Fibroblast of peridontal ligament (primary cell): ENCODE results near the gene LMO4.

Experiments
- DNase-seq: peaks from one replicate; pipeline ENCODE4 v3.0.0-alpha.2; 2010; ENCODE audit errors: extremely low read depth

Gene LMO4

DNA sequence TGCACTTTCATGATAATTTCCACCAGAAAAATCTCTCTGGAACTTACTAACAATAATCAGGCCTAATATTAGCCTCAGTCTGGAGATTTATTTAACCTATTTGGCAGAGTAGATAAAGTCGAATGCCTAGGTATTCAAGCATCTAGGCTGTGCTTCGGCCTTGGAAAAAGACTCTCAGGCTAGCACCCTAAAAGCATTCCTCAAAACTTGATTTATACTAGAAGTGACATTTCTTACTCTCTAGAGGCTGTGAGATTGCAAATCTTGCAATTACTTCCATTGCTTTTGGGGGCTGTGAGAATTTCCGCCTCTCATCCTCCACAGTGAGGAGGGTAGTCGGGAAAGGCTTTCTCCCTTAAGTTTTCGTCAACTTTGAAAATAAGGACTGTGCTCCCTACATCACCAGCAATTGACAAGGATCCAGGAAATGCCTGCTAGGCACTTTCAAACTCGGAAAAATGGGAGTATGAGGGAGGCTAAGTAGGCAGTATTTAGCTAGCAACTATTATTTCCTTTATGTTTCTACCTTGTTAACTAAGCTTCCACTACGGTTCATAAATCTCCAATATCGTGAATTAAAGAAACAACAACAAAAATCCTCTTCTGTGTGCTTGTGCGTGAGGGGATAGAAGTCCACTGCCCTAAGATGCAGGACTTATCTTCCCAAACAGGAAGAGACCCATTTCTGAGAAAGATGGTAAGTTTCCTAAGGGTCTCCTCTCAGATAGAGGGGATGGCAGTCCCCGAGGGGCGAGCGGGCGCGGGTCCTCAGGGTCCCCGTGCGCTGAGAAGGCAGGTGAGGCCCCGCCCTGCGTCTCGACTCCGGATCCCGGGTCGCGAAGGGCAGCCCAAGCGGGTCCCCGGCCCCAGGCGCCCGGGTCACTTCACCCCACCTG lies 1.1 kb upstream of the LMO4 start:
- peak; percentile 20 for DNase-seq

DNA sequence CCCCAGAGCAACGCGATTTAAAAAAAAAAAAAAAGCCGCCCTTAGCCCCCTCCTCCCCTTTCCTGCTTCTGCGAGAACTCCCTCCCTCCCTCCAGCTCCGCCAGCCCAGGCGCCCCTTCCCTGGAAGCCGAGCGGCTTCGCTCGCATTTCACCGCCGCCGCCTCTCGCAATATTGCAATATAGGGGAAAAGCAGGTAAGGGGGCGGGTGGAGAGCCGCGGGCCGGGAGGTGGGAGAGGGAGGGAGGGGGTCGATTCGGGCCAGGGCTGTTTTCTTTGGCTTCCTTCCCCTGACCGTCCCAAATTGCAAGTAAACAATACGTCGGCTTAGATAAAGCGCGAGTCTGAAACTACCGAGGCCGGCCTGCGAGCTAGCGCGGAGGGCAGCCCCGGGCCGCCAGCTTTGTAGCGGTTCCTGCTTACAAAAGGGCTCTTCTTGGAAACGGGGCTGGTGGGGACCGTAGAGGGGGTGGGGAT lies 408 bp downstream of the LMO4 start:
- DNase-seq: peak; percentile 48

DNA sequence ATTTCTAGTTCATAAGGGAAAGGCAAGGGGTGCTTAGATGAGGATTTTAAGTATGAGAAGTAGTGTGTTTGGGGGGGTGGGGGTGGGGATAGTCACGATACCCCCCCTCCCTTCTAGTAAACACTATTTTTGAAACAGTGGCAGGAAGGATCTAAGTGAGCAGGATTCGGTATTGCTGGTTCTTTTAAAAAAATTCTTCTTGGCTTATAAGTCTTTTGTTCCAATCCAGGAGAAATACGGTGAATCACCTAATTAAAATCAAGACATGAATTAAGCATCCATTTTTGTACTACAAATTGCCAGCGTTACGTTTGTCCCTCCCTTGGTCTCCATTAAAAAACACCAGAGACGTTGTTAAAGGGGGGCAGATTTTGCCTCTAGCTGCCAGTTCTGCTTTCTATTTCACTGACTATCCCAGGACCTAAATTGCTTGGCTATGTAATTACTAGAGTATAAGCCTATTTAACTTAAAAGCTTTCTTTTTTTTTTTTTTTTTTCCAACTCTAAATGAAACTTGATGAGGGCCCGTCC lies 911 bp downstream of the LMO4 start:
- DNase-seq: peak; percentile 40

DNA sequence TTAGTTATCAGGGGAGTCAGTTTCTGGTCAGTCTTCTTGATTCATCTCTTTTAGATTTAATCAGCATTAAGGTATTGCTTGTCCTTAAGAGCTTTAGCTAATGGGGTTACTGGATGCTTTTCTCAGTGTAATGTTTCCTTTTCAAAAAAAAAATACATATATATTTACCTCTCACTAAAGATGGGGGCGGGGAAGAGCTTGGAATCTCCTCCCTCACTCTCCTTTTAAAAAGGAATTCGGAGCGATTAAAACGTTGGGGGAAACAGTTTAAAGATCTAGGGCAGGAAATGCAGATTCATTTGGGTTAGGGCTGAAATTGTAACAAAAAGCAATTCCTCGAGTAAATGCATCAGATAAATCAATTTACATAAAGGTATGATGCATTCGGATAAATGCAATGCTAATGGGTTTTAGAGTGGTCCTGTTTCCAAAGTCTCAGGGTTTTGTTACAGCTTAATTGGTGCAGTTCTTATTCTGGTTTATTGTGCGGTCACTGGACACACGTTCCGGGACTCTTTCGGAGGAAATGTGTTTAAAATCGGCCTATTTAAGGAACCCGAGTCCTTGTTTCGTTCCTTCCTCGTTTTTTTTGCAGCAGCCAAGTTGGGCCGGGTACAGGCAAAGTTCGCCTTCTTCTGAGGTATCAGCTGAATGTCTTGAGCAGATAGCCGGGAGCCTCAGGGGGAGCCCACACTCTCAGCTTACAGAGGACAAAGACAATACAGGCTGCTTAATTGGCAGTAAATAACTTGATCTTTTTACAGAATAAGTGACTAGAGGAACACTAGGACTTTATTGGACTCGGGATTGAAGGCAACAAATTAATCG lies 1.6 kb downstream of the LMO4 start:
- DNase-seq: peak; percentile 41

DNA sequence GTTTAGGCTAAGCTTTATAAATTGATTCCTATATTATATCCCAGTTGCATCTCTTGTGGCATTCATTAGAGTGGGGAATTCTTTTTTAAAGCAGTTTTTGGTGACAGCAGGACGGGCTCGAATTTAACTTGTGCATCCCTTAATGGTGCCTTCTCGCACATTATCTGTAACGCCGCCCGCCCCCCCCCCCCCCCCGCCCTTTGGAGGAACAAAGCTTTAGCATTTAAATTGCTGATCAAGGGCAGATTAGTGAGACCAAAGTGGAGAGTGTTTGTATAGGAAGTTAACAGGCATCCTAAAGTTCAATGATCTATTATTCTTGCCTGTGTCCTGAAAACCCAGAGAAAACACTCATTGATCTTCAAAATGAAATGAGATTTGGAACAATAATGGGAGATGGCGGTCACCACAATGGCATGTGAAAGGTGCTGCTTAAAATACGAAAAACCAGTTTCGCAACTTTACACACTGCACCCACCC lies 2.2 kb downstream of the LMO4 start:
- peak; percentile 29 for DNase-seq

DNA sequence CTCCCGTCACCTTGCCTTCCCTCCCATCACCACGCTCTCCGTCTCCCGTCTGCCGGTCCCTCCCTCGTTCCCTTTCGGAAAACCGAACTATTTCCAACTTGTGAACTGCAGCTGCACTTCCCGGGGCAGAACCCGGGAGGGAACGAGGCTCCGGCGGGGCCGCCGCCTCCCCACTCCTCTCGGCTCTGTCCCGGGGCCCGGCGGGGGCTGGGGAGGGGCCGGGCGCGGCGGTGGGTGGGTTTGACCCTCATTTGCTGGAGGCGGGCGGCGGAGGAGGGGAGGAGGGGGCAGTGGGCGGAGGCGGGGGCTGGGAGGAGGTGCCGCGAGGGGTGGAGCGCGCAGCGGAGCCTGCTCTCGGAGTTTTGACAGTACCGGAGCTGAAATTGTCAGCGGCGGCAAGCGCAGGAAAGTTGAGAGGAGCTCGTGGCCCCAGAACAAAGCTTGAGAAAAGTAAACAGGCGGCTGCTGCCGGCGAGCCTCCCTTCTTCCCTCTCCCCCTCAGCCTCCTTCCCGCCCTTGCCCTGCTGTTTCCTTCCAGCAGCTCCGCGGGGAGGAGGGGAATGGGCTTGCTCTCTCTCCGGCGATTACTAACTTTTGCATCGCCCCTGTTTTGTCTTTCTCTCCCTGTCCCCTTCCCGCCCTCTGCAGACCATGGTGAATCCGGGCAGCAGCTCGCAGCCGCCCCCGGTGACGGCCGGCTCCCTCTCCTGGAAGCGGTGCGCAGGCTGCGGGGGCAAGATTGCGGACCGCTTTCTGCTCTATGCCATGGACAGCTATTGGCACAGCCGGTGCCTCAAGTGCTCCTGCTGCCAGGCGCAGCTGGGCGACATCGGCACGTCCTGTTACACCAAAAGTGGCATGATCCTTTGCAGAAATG lies 2.9 kb downstream of the LMO4 start:
- peak; percentile 42 for DNase-seq

DNA sequence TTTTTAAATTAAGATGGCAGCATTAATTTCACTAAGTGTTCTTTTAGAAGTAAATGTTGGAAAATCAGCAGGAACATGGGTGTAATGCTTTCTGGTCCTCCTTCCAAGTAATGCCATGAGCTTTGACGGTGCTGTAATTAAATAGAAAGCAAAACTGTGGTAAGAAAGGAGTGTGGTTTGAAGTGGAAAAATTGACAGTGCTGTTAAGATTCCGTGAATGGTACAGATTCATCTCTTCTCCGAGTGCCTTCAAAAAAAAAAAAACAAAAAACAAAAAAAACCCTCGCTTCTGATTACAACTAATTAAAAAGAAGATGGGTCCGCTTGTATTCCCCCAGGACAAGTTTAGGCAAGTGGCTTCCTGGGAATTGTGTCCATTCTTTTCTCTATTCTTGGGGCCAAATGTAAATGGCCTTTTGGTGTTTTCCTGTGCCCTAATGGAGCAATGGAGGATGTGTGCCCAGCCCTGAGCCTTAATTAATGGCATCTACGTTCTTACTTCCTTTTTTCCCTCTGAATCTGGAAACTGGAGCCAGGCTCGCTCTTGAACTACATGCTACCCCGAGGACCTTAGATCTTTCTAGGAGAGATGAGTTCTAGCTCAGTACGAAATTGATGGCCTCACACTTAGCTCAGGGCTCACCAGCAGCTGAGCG lies 5.1 kb downstream of the LMO4 start:
- peak; percentile 33 for DNase-seq

DNA sequence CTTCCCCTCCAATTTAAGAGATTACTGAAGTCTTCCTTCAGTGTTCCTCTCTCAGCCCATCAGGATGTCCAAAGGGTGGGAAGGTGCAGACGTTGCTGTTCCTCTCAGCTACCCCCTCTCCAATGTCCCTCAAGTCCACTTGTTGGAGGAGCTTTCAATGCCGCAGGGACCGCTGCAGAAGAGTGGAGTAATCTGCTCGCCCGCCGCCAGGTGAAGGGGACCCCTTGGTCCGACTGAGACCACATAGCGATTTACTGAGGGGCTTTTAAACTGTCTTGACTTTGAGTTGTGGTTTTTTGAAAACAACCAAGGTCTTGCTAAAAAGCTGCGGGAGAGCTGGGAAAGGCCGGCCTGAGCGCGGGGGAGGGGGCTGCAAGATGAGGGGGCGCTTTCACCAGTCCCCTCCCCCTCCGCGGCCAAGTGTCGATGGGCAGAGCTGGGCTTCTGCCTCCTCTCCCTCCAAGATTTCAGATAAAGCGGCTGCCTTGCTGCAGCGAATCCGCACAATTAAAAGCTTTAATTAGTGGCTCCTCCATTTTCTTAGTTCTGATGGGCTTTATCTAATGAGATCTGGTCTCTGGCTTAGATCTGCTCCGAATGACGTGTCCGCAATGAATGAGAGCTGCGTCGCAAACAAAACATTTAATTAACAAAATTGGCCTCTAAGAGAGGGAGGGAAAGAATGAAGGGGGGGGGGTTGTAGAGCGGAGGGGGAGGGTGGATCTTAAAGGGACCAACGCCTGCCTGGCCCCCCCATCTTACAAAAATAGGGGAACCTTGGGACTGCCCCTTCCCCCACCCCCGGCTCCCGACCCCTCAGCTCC lies 5.9 kb downstream of the LMO4 start:
- peak; percentile 31 for DNase-seq

DNA sequence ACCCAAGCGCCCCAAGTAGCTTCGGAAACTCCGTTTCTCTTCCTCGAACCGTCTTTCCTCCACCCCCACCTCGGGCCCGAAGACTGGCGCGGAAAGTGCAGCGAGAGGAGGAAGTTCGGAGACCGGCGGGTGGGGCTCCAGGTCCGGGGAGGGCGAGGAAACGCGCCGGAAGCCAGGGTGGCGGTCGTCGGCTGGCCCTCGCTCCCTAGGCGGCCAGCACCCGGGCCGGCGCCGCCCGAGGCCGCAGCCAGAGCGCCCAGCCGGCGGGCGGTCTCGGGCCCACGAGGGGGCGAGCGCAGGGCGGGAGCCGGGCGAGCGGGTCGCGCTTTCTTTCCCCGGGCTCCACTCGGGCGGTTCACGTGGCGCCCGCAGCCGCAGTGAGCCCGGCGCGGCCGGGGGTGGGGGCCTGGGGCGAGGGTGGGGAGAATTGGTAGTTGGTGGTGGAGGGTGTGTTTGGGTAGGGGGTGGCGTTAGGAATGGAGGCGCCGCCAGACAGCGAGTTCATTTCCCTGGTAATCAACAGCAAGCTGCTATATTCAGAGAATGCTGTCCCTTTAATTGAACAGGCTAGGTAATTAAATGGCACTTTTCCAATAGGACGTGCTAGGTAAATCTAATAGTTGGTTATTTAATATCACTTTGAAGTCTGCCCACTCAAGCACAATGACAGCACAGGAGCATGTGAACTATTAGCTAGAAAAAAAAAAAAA lies 6.7 kb downstream of the LMO4 start:
- DNase-seq: peak; percentile 14

DNA sequence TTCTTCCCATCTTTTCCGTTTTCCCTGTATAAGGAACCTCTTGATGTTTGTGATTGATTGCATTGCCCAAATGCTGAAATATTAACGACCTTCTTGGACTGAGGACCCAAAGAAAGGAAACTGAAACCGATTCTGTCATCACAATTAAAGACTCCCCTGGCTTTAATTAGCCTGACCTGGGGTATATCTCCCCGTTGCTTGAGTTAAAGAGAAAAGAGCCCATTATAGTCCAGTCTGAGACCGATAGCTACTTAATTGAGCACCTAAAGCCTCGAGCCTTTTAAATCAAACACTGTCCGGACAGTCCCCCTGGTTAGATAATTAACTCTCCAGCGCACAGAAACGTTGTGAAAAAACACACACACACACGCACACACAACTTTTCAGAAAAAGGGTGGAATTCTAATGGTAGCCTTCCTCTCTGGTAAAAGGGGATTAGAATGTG lies 8.0 kb downstream of the LMO4 start:
- DNase-seq: no peak

DNA sequence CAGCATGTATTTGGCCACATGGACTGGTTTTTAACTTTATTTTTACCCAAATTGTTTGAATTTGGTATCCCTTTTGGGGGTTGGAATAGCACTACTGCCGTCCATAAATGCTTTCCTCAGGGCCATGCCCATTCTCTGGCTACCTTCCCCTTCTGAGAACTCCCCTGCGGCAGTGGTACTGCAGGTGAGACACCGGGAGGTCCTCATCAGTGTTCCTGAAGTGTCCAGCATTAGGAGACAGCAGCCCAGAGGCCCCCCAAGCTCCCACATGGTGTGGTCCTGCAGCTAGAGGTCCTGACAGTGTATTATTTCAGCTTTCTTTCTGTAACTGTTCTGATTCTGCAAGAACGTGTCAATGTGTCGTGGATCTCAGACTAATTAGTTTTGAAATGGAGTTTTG lies 8.9 kb downstream of the LMO4 start:
- DNase-seq: no peak

DNA sequence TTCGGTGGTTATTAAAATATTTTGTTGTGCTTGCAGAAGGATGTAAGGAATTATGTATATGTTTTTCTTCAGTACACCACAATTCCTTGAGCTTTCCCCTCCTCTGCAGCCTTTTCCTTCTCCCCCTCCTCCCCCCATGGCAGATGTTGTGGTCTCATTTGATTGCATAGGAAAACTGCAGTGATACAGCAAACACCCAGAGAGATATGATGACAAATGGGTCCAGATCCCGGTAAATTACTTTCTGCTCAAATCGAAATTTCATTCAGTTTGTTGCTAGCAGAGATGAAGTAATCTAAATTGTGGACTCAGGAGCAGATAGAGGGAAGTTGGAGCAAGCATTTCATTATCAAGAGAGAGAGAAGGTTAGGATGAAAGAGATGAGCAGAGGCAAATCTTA lies 9.9 kb downstream of the LMO4 start:
- peak; percentile 17 for DNase-seq

DNA sequence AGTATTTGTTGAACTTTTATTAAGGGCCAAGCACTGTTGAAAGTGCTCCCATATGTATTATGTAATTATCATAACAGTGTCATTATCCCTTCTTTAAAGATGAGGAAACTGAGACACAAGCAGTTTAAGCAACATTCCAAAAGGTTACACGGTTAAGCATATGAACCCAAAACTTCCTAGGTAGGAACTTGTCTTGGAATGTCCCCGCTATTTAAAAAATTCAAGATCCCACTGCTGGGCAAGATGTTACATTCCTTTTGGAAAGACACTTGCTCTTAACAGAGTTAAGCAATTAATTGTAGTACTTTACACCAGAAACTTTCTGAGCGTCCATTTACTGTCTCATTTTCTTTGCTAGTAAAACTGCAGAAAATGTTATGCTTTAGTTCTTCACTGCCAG lies 15.6 kb downstream of the LMO4 start:
- no peak for DNase-seq

DNA sequence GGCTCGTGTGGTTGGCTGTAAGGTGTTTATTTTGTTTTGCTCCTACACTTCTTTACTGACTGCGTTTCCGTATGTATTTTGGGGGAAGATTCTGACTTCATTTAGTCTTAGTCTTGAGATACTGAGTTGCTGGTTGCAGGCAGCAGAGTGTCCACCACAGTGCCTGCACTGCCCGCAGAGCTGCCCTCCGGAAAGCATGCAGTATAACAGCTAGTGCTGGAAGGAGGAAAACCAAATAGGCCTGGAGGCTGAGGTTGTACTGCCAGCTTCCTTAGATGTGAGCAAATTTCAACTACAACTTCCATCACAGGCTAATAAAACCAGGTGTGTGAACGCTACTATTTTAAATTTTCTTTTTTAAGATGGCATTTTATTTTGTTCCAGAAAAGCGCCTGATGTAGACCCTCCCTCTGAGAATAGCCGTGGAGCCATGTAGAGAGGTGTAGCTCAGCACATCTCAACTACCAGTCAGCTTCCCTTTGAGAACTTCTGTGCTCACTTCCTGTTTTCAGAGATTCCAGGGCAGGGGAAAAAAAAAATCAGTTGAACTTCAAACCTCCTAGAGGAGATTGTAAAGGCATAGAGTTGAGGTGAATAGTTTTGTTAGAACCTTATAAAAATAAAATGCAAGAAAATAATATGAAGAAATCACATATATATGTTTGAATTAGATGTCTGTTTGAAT lies 17.6 kb downstream of the LMO4 start:
- DNase-seq: no peak

DNA sequence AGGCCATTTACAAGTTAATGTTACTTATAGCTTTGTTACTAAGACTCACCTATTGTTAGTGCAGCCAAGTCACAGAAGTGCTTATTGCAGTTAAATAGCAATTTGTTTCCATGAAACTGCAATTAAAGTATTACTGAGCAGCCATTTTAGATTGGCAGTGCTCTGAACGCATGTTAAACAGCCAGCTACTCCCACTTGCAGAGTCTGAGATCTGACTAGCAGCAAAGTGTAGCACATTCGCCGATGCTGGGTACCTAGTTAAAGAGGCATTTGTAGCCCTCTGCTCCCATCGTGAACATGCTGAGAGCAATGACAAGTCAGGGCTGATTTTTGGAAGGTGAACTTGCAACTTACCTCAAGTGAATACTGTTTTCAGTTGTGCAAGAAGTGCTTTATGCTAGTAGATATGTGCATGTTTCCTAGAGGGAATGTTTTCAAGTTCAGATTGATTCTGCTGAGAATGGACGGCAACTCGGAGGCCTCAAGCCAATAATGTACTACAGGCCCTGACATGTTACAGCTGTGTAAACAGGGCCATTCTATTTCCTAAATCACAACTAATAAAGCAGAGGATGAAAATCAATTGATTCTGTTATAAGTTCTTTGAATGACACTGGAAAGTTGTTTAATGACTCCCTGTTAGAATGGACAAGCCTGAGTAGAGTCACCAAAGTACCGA lies 19.8 kb downstream of the LMO4 start:
- no peak for DNase-seq

DNA sequence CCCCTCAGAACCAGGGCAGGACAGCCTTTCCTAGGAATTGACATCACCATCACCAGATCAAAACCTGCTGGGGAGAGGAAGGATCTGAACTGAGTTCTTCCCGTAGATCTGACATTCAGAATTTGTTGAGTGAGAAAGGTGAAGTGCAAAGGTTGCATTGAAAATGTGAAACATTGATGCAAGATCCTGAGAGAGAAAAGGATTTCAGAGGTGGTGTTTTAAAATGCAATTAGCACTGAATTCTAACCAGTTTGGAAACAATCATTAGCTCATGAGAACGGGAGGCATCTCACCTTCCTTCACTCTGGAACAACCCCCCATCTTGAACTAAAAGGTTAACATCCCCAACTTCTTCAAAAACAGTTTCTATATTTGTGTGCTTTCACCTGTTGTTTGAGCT lies 20.4 kb downstream of the LMO4 start:
- no peak for DNase-seq

DNA sequence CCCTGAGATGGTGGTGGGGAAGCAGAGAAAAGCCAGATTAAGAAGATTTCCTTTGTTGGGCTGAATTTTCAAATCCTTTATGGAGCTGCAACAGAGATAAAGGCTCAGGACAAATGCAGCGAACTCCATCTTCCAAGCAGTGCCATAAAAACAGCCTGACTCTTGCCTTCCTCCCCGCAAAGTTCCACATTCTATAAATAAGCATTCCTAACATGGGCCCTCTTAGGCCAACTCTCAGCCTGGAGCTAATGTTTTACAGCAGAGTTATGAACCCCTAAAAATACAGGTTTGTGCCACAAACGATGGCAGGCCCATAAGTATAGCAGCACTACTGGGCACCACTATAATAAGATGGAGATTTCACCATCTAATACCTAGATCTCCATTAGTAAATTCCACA lies 27.2 kb downstream of the LMO4 start:
- no peak for DNase-seq

DNA sequence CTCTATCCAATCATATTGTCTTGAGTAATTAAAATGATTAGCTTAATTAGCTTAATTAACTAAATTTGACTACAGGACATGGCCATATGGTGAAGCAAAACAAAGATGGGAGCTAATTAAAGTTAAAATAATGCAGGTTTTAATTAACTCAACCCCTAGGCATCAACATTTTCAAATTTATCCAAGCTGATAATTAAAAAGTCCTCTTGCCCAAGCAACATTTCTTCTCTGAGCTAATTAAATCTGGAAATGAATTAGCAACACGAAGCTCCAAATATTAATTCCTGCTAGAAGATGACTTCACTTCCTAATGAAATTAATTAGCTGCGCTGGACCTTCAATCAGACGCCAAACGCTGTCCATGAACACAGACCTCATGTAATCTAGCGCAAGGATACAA lies 27.9 kb downstream of the LMO4 start:
- DNase-seq: no peak
